ENCODE data around the gene NDUFA13. TPM values are rescaled to one million over a fixed set of nuclear protein-coding genes. Genes with fewer than 3 reads are reported as not detected.

NDUFA13 gene
- total and polyA plus RNA-seq, 11 donors = 101 to 1,476 (median 960) TPM

- intact Hi-C loops (cut with DNase I) = loop anchor here in 1 of 10 donors (10.0 kb wide), 1 partner anchor 305 kb away; the partner anchor contains the start of genes BORCS8 and RFXANK
- ATAC-seq = peak in 1 of 4 donors; percentile 13
- Histone ChIP-seq H3K36me3 (peaks cover 5 to 98% (median 92%) of the 10 kb centered on the region in 9 donors), H3K27ac (no peak overlapping the region), H3K9me3 (no peaks in the 10 kb centered on the region), H3K27me3 (no peaks in the 10 kb centered on the region), H3K4me1 (no peaks in the 10 kb centered on the region), H3K4me3 (no peak overlapping the region)
- TF ChIP-seq POLR2A (IDR thresholded peaks at IDR 0.05) (no peak), CTCF (IDR thresholded peaks at IDR 0.05) (no peak)
- 83 to 90% (median 88%) methylated on average over 14 to 18 of the region's 18 CpGs for WGBS, 4 donors
- DNase-seq = no peak
Observed at GRCh38 chr19:19499272-19499995, 16.6 kb upstream of the NDUFA13 start.

- DNase-seq = no peak
- intact Hi-C loops (cut with DNase I) = no loop called here
- TF ChIP-seq CTCF (IDR thresholded peaks at IDR 0.05) (no peak), POLR2A (IDR thresholded peaks at IDR 0.05) (no peak)
- Histone ChIP-seq H3K4me1 (no peaks in the 10 kb centered on the region), H3K27me3 (no peaks in the 10 kb centered on the region), H3K4me3 (no peak overlapping the region), H3K9me3 (no peaks in the 10 kb centered on the region), H3K36me3 (peaks cover 5 to 99% (median 92%) of the 10 kb centered on the region in 9 donors), H3K27ac (no peak overlapping the region)
- 90 to 93% (median 91%) methylated on average over 30 to 34 of the region's 34 CpGs for WGBS, 4 donors
- no peak for ATAC-seq
Observed at GRCh38 chr19:19500975-19501644, 14.9 kb upstream of the NDUFA13 start.

- TF ChIP-seq CTCF (IDR thresholded peaks at IDR 0.05) (no peak), POLR2A (IDR thresholded peaks at IDR 0.05) (no peak)
- Histone ChIP-seq H3K27ac (no peak overlapping the region), H3K27me3 (no peaks in the 10 kb centered on the region), H3K36me3 (peaks cover 3 to 99% (median 92%) of the 10 kb centered on the region in 9 donors), H3K4me1 (no peaks in the 10 kb centered on the region), H3K4me3 (no peak overlapping the region), H3K9me3 (no peaks in the 10 kb centered on the region)
- WGBS, 4 donors = 90 to 94% (median 92%) methylated on average over 26 of the region's 26 CpGs
- DNase-seq (no peak), ATAC-seq (no peak)
- intact Hi-C loops (cut with DNase I) = no loop called here
Observed at GRCh38 chr19:19501798-19502197, 14.2 kb upstream of the NDUFA13 start.

GRCh38 chr19:19502281-19502680 is 13.7 kb upstream of the NDUFA13 start:
- intact Hi-C loops (cut with DNase I) = no loop called here

More at GRCh38 chr19:19502281-19502680, 13.7 kb upstream of the NDUFA13 start:
- TF ChIP-seq CTCF (IDR thresholded peaks at IDR 0.05) = no peak
- TF ChIP-seq POLR2A (IDR thresholded peaks at IDR 0.05) = no peak
- H3K27me3 ChIP-seq = no peaks in the 10 kb centered on the region
- no peak overlapping the region for H3K4me3 ChIP-seq
- H3K36me3 ChIP-seq = peaks cover 3 to 97% (median 90%) of the 10 kb centered on the region in 9 donors
- no peak overlapping the region for H3K27ac ChIP-seq
- no peaks in the 10 kb centered on the region for H3K9me3 ChIP-seq
- ATAC-seq = no peak
- no peak for DNase-seq
- WGBS, 4 donors = 95 to 97% (median 96%) methylated on average over 18 to 19 of the region's 19 CpGs
- H3K4me1 ChIP-seq = no peaks in the 10 kb centered on the region

Data from heart left ventricle (tissue), 16 donors.